ENCODE measurements around the gene SERPINA5. TPM values are rescaled to one million over a fixed set of nuclear protein-coding genes. Genes with fewer than 3 reads are reported as not detected.

The SERPINA5 gene, protein sequence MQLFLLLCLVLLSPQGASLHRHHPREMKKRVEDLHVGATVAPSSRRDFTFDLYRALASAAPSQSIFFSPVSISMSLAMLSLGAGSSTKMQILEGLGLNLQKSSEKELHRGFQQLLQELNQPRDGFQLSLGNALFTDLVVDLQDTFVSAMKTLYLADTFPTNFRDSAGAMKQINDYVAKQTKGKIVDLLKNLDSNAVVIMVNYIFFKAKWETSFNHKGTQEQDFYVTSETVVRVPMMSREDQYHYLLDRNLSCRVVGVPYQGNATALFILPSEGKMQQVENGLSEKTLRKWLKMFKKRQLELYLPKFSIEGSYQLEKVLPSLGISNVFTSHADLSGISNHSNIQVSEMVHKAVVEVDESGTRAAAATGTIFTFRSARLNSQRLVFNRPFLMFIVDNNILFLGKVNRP
- total RNA-seq, result not detected

DNA sequence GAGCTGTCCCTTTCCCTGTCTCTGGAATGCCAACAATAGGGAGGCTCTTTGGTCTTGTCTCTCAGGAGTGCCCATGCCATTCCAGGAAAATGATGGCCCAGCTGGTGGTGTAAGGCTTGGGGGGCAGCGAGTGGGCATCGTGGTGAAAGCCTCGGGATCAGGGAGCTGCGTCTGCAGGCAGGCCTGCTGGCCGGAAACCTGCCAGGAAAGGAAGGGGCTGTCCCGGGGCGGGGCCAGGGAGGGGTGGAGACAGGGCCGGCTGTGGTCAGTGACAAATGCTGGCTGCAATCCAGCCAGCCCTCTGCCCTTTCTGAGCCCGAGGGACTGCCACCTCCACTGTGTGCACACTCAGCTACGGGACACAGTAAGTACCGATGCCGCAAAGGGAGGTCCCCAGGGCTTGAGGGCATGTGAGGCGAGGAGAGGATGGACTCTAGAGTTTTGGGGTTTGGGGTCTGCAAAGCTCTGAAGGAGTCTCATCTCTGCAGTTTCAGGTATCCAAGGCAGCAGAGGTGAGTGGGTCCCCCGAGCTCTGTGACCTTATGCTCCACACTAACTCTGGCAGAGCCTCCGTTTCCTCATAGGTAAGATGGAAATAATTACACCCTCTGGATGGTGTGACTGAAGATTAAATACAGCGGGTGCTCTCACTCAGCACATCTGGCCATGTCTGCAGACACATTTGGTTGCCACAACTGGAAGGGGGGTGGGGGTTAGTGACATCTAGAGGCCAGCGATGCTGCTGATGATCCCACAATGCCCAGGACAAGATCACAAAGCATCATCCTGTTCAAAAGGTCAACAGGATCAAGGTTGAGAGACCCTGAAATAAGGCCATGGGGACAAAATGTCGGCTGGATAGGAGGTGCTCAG, at the start of gene SERPINA5:
SERPINA5 (plus strand) TSS at position 300 of the 873 bp plus-strand sequence. CDS start 5,937 bp downstream, outside the sequence.
- intact Hi-C loops (cut with micrococcal nuclease), result no loop called here
- ATAC-seq, result no peak
- H3K4me3 Mint-ChIP-seq, result no peak within 1 kb of the TSS
- TF ChIP-seq, protein P1, sequence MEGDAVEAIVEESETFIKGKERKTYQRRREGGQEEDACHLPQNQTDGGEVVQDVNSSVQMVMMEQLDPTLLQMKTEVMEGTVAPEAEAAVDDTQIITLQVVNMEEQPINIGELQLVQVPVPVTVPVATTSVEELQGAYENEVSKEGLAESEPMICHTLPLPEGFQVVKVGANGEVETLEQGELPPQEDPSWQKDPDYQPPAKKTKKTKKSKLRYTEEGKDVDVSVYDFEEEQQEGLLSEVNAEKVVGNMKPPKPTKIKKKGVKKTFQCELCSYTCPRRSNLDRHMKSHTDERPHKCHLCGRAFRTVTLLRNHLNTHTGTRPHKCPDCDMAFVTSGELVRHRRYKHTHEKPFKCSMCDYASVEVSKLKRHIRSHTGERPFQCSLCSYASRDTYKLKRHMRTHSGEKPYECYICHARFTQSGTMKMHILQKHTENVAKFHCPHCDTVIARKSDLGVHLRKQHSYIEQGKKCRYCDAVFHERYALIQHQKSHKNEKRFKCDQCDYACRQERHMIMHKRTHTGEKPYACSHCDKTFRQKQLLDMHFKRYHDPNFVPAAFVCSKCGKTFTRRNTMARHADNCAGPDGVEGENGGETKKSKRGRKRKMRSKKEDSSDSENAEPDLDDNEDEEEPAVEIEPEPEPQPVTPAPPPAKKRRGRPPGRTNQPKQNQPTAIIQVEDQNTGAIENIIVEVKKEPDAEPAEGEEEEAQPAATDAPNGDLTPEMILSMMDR (IDR thresholded peaks at IDR 0.05), result no peak
- H3K36me3 Mint-ChIP-seq (ENCODE audit: low read depth), result no peaks in the 10 kb centered on the region
- H3K27me3 Mint-ChIP-seq, result peaks cover 2% of the 10 kb centered on the region
- H3K4me1 Mint-ChIP-seq (ENCODE audit: low read depth), result no peaks in the 10 kb centered on the region
- POLR2A ChIA-PET, result no interaction called here
- no peaks in the 10 kb centered on the region for H3K9me3 Mint-ChIP-seq
- DNase-seq, result no peak
- CTCF ChIA-PET, result no interaction called here
- no peak within 1 kb of the TSS for H3K27ac Mint-ChIP-seq

DNA sequence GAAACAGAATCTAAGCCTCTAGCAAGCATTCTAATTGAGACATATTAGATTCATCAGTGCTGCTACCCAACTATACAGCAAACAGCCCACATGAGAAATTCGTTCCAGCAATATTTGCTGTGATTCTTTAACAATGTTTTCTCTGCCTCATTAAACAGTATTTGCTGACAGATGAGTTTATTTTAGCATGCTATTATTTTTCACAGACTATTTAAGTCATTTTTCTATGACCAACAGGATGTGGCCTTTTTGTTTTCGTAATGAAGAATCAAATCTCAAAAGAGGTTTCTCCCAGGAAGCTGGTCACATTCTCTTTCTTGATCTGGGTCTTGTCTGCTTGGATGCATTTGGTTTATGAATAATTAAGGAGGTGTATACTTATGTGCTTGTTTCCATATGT, 48.8 kb upstream of the SERPINA5 start:
- Mint-ChIP-seq H3K4me1 (ENCODE audit: low read depth) (no peaks in the 10 kb centered on the region), H3K4me3 (no peak overlapping the region), H3K36me3 (ENCODE audit: low read depth) (no peaks in the 10 kb centered on the region), H3K9me3 (no peaks in the 10 kb centered on the region), H3K27ac (no peak overlapping the region), H3K27me3 (peaks cover 6% of the 10 kb centered on the region)
- TF ChIP-seq, protein P1 (IDR thresholded peaks at IDR 0.05), result no peak
- ATAC-seq (no peak), DNase-seq (no peak)
- POLR2A ChIA-PET, result no interaction called here
- CTCF ChIA-PET, result no interaction called here
- intact Hi-C loops (cut with micrococcal nuclease), result no loop called here

DNA sequence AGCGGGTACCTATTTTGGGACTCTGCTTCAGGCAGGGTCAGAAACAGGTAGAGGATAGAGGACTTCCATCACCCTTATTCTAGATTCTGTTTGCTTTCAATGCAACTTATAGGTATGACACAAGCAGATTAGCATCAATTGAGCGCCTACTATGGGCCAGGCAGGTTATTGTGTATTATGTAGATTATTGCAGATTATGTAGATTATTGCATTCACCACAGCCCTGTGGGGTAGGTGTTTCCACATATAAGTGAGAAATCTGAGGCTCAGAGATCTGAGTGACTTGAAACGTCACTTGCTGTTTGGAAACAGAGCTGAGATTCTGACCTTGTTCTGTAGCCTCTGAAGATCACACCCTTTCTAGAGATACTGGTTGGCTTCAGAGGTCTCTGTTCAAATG, 45.7 kb upstream of the SERPINA5 start:
- no peak overlapping the region for H3K27ac Mint-ChIP-seq
- no peak overlapping the region for H3K4me3 Mint-ChIP-seq
- POLR2A ChIA-PET, result no interaction called here
- no peaks in the 10 kb centered on the region for H3K9me3 Mint-ChIP-seq
- TF ChIP-seq, protein P1 (IDR thresholded peaks at IDR 0.05), result no peak
- peaks cover 5% of the 10 kb centered on the region for H3K27me3 Mint-ChIP-seq
- no peaks in the 10 kb centered on the region for H3K36me3 Mint-ChIP-seq (ENCODE audit: low read depth)
- CTCF ChIA-PET, result no interaction called here
- intact Hi-C loops (cut with micrococcal nuclease), result no loop called here
- no peaks in the 10 kb centered on the region for H3K4me1 Mint-ChIP-seq (ENCODE audit: low read depth)
- ATAC-seq, result no peak
- DNase-seq, result no peak

DNA sequence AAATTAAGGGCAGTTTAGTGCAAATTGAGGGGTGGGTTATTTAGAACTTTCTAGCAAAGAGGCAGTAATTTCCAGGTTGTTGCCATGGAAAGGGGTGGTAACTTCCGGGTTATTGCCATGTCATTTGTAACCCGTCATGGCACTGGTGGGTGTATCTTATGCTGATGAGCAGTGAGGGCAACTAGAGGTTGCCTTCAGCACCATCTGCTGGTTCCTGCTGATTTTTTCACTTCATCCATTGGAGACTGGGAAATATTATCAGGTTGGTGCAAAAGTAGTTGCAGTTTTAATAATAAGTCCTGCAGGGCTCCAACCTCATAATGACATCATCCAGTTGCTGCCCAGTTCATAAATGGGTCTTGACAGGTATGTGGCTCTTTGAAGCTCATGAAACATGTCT, 44.4 kb upstream of the SERPINA5 start:
- DNase-seq (no peak), ATAC-seq (no peak)
- intact Hi-C loops (cut with micrococcal nuclease), result no loop called here
- Mint-ChIP-seq H3K9me3 (no peaks in the 10 kb centered on the region), H3K36me3 (ENCODE audit: low read depth) (no peaks in the 10 kb centered on the region), H3K4me3 (no peak overlapping the region), H3K4me1 (ENCODE audit: low read depth) (no peaks in the 10 kb centered on the region), H3K27ac (no peak overlapping the region), H3K27me3 (peaks cover 5% of the 10 kb centered on the region)
- ChIA-PET CTCF (no interaction called here), POLR2A (no interaction called here)
- TF ChIP-seq, protein P1 (IDR thresholded peaks at IDR 0.05), result no peak

Measured in activated CD8-positive, alpha-beta T cell treated with anti-CD3 and anti-CD28 coated beads for 36 hours (primary cell).